GM10248 (cell line): ENCODE results near the gene METTL15.
"Not testable (repeated sequence)": the region's sequence is repeated elsewhere in the genome, so short reads cannot be mapped to it uniquely, and the experiment has no call there.

Source experiments
- CTCF ChIA-PET: fragments of 300-600 bp; sonication (Branson Sonifier 250); formaldehyde crosslinking; extraction: SDS; loops from one replicate; lab custom pipeline; 2021; ENCODE audit warnings: antibody characterized with exemption; lab: Yijun Ruan, JAX
- POLR2A ChIA-PET: fragments of 350-650 bp; sonication (Branson Sonifier 250); formaldehyde crosslinking; extraction: SDS; loops from one replicate; lab custom pipeline; 2020; ENCODE audit warnings: antibody characterized with exemption; lab: Yijun Ruan, JAX
- DNase-seq: peaks from one replicate; pipeline ENCODE4 v3.0.0; 2012; ENCODE audit errors: extremely low spot score
- TF ChIP-seq, protein P1 (sequence below): IDR thresholded peaks from 2 replicates; pipeline ENCODE4 v1.5.1; 2012; ENCODE audit warnings: mild to moderate bottlenecking, low read depth; ENCODE audit errors: extremely low read depth, missing control alignments, control extremely low read depth

Gene METTL15, protein sequence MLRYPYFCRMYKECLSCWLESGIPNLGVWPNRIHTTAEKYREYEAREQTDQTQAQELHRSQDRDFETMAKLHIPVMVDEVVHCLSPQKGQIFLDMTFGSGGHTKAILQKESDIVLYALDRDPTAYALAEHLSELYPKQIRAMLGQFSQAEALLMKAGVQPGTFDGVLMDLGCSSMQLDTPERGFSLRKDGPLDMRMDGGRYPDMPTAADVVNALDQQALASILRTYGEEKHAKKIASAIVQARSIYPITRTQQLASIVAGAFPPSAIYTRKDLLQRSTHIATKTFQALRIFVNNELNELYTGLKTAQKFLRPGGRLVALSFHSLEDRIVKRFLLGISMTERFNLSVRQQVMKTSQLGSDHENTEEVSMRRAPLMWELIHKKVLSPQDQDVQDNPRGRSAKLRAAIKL

DNA sequence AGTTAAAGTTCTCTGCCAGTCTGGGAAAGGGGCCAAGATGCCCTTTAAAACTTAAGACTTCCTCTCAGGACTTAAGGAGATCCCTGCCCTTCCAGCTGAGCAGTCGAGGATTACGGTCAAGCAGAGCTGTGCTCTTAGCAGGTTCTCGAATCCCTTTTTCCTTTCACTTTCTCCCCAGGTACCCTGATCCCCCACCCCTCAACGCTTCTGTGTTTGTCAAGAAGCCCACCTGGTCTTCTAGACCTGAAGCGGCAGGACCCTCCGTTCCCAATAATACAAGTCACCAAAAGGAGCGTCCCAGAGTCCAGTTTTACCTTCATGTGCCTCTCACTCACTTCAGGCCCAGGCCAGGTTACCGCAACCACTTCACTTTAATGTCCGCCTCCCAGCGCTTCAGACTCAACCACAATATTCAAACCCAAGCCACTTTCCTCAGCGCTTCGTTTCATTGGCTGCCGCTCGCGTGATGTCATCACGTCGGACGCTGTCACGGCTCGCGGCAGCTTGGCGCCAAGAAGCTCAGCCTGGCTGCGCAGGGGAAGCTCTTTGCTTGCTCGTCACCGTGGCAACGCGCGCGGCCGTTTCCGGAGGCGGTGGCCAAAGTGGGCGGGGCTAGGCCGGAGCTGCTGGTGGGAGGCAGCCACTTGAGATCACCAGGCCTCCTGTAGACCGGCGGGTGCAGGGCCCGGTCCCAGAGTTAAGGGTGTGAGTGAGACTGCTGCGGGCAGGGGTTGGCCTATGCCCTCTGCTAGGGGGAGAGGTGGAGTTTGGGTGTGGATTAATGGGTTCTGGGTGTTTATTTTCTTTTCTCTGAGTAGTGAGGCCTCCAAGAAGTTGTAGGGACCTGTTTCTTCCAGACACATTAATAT, at the start of gene METTL15, which contains the start of gene KIF18A:
TSS of gene METTL15 (plus strand) at position 639 of the 869 bp plus-strand sequence. CDS start 4,947 bp downstream, outside the sequence.
TSS of gene KIF18A (minus strand) at position 407 of the 869 bp plus-strand sequence. CDS start 10,209 bp downstream, outside the sequence.
- ChIA-PET CTCF (interaction anchor here (0.8 to 1.9 kb wide), 3 partner anchors 9 to 21 kb away, joined by 3 to 7 read pairs (median 6); no protein-coding TSS in a partner anchor), POLR2A (no interaction called here)
- DNase-seq = peak; percentile 92
- TF ChIP-seq, protein P1, sequence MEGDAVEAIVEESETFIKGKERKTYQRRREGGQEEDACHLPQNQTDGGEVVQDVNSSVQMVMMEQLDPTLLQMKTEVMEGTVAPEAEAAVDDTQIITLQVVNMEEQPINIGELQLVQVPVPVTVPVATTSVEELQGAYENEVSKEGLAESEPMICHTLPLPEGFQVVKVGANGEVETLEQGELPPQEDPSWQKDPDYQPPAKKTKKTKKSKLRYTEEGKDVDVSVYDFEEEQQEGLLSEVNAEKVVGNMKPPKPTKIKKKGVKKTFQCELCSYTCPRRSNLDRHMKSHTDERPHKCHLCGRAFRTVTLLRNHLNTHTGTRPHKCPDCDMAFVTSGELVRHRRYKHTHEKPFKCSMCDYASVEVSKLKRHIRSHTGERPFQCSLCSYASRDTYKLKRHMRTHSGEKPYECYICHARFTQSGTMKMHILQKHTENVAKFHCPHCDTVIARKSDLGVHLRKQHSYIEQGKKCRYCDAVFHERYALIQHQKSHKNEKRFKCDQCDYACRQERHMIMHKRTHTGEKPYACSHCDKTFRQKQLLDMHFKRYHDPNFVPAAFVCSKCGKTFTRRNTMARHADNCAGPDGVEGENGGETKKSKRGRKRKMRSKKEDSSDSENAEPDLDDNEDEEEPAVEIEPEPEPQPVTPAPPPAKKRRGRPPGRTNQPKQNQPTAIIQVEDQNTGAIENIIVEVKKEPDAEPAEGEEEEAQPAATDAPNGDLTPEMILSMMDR = no peak

DNA sequence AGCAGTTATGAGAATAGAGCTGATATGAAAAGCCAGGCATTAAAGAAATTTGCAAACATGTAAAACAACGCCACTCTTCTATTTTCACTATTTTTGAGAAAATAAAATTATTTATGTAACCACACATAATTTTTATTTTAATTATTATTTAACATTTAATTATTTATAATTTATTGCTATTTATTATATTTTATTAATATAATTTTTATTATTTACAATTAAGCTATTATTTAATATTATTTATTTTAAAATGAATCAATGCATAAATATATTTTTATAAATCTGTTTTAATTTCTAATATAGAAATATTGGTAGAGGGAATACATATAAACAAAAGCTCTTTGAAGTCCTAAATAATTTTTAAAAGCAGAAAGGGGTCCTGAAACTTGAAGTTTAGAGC, 36.9 kb upstream of the METTL15 start:
- POLR2A ChIA-PET = no interaction called here
- CTCF ChIA-PET = interaction anchor here (1.0 to 1.9 kb wide), 2 partner anchors 9 to 10 kb away, joined by 3 to 7 read pairs; no protein-coding TSS in a partner anchor
- no peak for DNase-seq
- TF ChIP-seq, protein P1 = no peak

DNA sequence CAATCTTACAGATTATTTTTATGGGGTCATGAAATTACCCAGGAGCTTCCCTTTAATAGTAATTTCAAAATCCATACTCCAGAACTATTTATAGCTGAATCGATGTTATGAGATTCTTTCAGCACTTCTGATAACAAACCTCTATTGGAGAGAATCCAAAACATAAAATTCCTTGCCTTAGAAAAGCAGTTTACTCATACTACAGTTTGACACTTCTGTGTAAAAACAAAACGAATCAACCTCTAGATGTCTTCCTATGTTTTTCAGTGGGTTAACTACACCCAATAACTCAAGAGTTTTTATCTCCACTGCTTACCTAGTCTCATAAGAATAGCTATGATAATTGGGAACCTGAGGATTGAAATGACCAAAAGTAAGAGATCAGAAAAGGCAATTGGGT, 35.9 kb upstream of the METTL15 start:
- TF ChIP-seq, protein P1 = no peak
- CTCF ChIA-PET = interaction anchor here (0.8 to 1.9 kb wide), 3 partner anchors 9 to 18 kb away, joined by 3 to 7 read pairs (median 3); no protein-coding TSS in a partner anchor
- POLR2A ChIA-PET = no interaction called here
- no peak for DNase-seq

DNA sequence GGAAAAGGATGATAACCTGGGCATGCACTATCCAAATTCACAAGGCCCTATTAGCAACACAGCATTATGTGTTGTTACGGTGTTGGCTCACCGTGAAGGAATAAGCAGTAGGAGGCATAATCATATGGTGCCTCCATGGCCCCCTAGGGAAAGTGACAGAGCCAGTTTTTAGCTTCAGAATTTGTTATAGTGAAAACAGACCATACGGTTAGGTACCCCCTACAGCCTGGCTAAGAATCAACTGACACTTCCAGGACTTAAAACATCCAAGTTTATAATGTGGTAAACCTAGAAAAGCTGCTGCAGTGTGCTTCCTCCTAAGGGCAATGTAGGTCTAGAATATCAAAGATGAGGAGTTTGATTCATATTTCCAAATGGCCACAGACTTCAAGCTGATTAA, 30.7 kb upstream of the METTL15 start:
- no peak for DNase-seq
- CTCF ChIA-PET = interaction anchor here (1.6 kb wide), 1 partner anchor 13 kb away, joined by 4 read pairs; no protein-coding TSS in a partner anchor
- TF ChIP-seq, protein P1 = no peak
- POLR2A ChIA-PET = no interaction called here

DNA sequence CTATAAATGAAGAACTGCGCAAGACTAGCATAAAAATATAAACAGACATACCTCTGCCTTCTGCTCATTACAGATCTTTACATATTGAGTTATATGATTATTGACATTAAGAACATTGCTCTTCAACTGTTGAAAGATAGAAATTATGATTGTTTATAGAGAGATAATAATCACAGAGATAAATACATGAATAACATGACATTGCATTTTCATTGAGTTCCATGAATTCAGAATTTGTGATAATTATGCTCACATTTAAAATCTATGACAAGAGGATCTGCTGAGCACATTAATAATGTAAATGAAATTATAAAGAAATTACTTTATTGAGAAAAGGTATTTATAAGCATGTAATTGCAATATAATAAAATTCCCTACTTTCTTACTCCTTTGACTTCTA, 25.1 kb upstream of the METTL15 start:
- ChIA-PET CTCF (interaction anchor here (1.0 to 2.0 kb wide), 3 partner anchors 9 to 66 kb away, joined by 3 to 5 read pairs (median 3); no protein-coding TSS in a partner anchor), POLR2A (no interaction called here)
- TF ChIP-seq, protein P1 = no peak
- no peak for DNase-seq

DNA sequence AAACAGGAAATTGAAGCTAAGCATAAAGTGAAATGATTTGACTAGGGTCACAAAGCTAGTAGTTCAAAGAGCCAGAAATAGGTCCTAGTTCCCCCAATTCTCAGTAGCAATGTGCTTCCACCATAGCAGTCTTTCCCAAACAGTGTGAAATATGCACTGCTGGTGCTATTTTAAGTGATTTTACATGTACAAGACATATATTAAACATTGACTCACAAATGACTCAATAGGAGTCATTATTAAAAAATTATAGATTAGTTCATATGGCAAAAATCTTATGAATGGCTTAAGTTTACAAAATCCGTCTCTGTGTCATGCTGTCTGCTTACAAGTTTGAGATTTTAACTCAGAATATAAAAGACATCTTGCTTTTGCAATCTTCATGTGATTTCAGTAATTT, 21.6 kb upstream of the METTL15 start:
- TF ChIP-seq, protein P1 = no peak
- ChIA-PET CTCF (interaction anchor here (1.9 kb wide), 1 partner anchor 21 kb away, joined by 6 read pairs; the partner anchor contains the start of genes KIF18A and METTL15), POLR2A (no interaction called here)
- DNase-seq = no peak

DNA sequence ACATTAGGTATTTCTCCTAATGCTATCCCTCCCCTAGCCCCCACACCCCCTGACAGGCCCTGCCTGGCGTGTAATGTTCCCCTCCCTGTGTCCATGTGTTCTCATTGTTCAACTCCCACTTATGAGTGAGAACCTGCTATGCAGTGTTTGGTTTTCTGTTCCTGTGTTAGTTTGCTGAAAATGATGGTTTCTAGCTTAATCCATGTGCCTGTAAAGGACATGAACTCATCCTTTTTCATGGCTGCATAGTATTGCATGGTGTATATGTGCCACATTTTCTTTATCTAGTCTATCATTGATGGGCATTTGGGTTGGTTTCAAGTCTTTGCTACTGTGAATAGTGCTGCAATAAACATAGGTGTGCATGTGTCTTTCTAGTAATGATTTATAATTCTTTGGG, 21.0 kb upstream of the METTL15 start:
- CTCF ChIA-PET = interaction anchor here (1.9 kb wide), 1 partner anchor 21 kb away, joined by 6 read pairs; the partner anchor contains the start of genes KIF18A and METTL15
- POLR2A ChIA-PET = not testable (repeated sequence)

DNA sequence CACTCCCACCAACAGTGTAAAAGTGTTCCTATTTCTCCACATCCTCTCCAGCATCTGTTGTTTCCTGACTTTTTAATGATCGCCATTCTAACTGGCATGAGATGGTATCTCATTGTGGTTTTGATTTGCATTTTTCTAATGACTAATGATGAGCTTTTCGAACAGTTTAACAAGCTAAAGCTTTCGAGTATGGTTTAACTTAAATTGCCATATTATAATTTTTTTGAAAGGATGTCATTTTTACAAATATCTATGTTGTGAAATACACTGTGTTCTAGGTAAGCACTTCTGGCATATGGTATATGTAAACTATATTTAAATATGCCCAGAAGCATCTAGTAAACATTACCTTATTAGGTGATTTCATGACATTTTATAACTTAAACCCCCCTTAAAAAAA, 20.5 kb upstream of the METTL15 start:
- CTCF ChIA-PET = interaction anchor here (1.9 kb wide), 1 partner anchor 20 kb away, joined by 6 read pairs; the partner anchor contains the start of genes KIF18A and METTL15
- DNase-seq, POLR2A ChIA-PET: not testable (repeated sequence)

More for the DNA sequence above, 21.0 kb upstream of the METTL15 start:
- not testable (repeated sequence) for DNase-seq
